NCI-H2196 treated with DMSO at 0.1 percent for 48 hours (cell line): ENCODE measurements around the gene RPL12.

Experiments
- DNase-seq: peaks from one replicate; lab custom pipeline; 2025; ENCODE audit not compliant: unreplicated experiment; lab: John Stamatoyannopoulos, UW

RPL12 gene

DNA sequence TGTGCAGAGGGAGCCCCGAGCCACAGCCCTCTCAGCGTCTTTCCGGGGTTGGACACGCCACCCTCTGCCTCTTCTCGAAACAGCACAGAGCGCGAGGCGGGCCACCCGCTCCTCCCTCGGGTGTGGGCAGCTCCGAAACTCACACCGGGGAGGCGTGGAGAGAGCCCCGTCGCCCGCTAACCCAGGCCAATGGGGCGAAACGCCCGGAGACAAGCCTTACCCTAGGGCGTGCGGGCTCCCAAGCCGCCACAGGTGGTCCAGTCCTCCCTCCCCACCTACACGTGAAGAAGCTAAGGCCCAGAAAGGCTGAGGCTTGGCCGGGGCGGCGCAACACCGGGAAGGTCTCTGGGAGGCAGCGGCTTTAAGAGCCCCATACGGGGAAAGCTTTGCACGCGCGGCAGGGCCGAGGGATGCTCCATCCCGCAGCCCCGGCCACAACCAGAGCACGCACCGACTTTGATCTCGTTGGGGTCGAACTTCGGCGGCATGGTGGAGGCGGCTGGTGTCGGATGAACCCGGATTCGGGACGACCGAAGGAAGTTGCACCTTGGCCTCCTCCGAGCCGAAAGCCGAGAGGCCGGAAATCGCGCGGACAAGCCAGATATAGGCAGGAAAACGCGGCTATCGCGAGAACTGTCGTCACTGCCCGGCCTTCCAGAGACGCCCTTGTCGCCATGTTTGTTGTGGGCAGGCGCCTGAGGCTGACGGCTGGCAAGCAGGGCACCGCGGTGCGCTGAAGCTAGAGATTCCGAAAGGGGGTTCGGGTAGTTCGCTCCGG lies at the start of gene RPL12, which contains the start of gene LRSAM1:
Gene RPL12, minus strand, starts transcription at position 577 of the 778 bp plus-strand sequence. Its CDS starts 89 bp downstream, at position 488.
Gene LRSAM1, plus strand, starts transcription at position 681 of the 778 bp plus-strand sequence. CDS start 3,018 bp downstream, outside the sequence.
- peak; percentile 76 for DNase-seq

DNA sequence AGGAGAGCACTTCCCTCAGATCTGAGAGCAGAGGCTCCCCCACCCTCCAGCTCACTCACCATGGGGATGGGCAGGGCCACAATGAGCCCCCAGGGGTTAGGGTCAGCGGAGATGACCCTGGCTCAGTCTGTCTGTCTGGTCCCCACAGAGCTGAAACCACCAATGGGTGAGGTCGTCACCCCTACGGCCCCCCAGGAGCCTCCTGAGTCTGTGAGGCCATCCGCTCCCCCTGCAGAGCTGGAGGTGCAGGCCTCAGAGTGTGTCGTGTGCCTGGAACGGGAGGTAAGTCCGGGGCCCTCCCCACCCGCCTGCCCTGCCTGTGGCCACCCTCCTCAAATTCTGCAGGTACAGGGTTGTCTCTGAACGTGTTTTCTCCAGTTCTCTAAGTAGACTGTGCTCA lies 49.7 kb upstream of the RPL12 start:
- no peak for DNase-seq

DNA sequence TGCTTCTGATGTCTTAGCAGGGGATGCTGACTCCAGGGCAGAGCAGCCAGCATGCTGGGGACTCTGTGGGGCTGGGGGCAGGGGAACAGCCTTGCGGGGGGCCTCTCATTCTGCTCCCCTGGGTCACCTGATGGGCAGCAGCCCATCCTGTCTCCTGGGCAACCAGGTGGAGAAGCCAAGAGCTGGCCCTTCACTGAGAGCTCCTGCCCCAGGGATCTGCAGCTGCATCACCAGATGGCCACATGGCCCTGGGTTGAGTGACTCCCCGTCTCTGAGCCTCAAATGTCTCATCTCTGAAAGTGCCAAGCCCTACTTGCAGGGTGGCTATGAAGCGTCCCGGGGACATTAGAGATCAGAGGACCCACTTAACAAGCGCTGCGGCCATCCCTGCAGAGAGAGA lies 49.2 kb upstream of the RPL12 start:
- DNase-seq, result no peak

DNA sequence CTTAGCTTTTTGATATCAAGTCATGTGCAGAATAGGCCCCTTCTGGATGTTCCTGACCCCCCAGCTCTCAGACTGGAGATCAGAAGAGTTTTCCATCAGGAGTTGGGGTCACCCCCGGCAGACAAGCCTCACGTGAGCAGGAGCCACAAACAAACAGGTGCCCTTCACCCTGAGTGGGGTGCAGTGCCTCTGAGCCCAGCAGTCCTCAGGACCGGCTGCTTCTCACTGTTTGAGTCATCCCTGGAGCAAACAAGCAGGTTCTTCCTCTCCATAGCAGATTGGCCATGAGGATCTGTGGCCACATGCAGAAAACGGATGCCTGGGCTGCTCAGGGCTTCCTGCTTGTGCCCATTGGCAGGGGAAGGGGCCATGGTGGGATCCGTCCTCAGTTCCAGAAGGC lies 47.1 kb upstream of the RPL12 start:
- no peak for DNase-seq

DNA sequence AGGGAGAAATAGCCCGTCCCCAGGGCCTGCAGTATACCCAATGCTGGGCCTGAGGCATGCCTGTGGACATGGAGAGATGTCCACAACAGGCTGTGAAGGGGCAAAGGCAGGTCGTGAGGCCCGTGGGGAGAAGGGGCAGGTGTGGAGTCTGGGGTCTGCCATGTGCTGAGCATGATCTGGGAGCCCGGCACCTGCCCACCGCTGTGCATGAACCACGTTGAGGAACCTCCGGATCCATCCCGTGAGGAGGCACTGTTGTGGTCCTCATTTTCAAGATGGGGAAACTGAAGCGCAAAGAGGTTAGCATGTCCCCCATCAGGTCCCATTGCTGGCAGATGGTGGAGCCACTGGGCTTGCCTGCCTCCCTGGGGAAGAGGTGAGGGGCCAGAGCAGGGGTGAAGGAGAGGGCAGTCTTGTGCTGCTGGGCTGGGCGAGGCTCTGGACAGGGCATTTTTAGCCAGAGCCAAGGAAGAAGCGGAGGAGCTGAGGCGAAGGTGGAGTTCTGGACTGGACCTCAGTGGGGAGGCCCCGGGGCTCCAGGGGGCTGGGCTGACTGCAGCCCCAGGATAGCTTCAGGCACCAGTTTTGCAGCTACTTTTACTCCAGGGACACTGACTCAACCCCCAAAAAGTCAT lies 46.6 kb upstream of the RPL12 start:
- no peak for DNase-seq

DNA sequence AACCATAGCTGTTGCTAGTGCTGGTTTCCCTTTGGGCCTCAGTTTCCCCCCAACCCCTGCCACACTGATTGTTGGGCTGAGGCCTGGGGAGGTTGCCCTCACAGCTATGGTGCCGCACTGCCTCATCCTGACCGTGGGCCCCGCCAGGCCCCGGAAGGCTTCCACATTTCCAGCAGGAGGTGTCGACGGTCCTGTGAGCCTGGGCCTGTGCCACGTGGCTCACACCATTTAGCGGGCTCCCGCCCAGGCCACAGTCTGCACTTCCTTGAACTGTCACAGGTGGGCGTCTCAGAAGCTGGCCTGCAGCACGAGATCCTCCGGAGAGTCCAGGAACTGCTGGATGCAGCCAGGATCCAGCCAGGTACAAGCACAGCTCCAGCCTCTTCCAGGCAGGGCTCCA lies 45.8 kb upstream of the RPL12 start:
- no peak for DNase-seq

DNA sequence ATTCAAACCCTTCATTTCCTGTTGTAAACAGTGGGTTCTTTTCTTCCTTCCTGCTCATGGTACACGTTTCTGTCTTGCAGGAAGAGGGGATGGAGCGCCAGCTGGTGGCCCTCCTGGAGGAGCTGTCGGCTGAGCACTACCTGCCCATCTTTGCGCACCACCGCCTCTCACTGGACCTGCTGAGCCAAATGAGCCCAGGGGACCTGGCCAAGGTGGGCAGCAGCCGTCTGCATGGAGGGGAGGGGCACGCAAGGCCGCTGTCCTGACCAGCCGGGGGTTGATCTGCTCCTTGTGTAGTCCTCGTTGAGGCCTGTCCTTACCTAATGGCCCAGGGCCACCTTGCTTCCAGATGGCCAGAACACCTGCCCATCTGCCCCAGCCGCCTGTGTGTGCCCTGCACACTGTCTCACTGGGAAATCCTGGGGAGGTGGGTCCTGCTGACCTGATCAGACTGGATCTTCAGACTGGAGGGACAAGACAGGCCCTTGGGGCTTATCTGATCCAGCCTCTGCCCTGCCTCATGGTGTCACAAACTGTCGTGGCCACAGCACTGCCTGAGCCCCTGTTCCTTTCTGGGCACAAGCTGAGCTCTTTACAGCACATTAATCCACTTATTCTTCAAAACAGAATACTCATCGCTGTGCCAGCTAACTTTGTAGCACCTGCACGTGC lies 44.8 kb upstream of the RPL12 start:
- no peak for DNase-seq

DNA sequence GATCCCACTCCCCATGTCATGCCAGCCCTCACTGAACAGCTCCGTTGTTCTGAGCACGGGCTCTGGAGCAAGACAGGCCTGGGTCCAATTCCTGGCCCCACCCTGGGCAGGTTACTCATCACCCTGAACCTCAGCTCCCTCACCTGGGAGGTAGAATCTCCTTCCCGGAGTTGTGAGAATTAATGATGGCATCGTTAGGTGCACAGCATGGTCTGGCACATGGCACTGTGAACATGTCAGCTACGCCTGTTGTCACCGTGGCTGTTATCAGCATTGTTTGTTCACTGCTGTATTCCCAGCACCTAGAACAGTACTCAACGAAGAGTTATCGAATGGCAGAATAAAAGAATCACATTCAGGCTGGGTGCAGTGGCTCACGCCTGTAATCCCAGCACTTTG lies 43.1 kb upstream of the RPL12 start:
- DNase-seq, result no peak

DNA sequence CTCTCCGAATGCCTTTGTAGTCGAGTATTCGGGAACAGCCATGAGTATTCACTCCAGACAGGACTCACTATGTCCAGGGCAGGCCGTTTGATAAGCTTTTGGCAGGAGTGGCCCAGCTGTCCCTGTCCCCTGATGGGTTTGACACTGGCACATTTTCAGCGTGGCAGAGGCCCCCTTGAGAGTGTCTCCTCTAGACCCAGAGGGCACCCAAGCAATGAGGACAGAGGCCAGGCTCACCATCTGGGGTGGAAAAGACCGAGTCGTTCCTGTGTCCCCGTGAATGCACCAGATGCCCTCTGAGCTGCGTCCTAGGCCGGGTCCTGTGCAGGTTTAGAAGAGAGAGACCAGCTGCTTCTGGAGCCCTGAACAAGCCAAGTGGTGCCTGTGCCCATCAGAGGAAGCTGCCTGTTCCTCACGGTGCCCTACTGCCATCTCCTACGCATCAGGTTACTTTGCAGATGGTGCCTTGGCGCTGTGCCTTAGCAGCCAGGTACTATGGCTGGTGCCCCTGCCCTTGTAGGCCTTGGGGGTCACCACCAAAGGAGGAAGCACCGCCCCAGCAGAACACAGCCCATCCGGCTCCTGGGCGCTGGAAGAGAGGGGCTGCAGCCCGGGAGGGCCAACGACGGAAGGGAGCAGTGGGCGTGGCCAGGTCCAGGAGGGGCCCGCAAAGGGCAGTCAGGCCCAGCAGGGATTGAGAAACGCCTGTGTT lies 42.5 kb upstream of the RPL12 start:
- DNase-seq, result no peak

DNA sequence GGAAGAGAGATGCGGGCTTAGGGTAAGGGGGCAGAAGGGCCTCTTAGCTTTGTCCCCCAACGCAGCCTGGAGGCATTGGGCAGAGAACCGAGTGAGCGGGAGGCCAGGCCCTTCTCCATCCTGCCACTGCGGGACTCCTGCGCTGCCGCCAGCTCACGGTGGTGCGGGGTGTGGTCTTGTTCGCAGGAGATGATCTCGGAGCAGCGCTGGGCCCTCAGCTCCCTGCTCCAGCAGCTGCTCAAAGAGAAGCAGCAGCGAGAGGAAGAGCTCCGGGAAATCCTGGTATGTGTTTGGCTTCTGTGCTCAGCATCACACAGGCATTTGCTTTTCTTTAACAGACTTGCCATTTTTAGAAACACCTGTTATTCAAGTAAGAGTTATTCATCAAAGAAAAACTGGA lies 41.4 kb upstream of the RPL12 start:
- no peak for DNase-seq

DNA sequence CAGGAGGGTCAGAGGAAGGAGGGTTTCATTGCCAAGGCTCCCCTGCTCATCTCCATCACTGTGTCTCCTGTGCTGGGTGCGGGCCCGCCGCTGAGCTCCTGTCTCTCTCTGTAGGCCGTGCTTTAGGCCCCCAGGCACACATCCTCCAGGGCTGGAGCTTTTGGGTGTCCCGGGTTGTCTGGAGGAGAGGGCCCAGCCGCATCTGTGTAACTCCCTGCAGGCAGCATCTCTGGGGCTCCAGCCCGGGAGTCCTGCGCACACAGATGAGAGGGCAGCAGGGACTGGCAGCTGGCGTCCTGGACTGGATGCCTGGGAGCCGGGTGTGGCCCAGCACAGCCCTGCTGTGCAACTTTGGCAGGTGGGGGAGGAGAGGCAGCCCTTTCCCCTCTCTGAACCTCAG lies 40.3 kb upstream of the RPL12 start:
- no peak for DNase-seq

DNA sequence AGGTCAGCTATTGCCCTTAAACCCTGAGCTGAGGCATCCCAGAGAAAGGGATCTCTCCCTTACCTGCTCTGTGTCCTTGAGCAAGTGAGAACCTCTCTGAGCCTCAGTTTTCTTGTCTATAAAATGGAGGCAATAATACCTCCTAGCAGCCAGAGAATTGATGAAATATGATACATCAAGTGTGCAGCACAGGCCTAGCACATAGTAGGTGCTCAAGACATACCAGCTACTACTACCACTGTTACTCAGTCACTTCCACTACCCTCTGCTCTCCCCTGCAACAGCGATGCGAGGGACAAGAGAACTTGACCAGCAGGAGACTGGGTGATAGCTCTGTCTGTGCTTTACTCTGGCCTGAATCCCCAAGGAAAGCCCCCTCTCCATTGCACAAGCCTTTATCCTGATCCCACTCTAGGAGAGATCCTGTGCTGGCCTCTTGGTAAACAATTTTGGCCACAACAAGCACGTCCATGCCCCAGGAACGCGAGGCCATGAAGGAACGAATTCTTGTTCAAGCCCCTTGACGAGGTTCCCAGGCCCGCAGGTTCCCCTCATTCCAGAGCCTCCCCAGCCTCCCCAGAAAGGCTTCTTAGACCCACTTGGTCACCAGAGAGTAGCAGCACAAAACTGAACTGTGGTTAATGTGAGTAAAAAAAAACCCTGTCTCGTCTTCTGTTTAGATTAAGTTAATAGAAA lies 39.5 kb upstream of the RPL12 start:
- DNase-seq, result no peak

DNA sequence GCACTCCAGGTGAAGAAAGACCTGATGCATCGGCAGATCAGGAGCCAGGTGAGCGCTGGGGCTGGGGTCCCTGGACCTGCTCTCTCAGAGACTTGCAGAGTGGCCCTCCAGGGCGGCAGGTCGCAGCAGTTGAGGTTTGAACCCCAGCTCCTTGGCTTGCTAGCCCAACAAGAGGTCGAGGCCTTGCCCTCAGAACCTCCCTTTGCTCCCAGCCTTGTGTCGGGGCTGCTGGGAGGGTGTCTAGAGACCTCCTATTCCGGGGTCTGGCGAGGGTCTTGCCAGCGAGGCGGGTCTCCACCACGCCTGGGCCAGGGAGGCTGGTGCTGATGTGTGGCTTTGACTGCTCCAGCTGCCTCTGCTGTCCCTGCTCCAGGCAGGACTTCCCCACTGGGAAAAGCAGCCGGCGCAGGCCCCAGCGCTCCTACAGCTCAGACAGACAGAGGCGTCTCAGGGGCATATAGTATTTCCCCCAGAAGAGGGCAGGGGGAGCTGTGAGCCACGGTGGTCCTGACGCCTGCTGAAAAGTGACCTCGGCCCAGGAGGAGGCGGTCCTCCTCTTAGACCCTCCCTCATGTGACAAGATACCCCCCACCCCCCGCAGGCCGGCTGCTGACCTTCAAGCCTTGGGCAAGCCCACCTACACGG lies 38.4 kb upstream of the RPL12 start:
- no peak for DNase-seq

DNA sequence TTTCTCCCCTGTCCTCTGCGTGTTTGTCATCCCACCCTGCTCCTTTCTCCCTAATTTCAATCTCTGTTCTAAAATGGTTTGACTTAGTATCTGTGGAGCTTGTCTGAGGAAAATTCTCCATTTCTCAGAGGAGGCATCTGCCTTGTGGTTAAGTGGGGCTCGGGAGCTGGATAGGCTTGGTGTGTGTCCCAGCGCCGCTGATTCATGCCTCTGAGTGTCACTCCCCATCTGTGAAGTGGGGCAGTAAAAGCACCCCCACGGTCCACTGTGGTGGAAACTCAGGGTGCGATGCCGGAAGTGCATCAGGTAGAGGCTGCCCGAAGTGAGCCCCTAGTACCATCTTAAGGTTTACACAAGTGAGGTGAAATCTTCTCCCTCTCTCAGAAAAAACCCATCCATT lies 37.7 kb upstream of the RPL12 start:
- DNase-seq, result no peak

DNA sequence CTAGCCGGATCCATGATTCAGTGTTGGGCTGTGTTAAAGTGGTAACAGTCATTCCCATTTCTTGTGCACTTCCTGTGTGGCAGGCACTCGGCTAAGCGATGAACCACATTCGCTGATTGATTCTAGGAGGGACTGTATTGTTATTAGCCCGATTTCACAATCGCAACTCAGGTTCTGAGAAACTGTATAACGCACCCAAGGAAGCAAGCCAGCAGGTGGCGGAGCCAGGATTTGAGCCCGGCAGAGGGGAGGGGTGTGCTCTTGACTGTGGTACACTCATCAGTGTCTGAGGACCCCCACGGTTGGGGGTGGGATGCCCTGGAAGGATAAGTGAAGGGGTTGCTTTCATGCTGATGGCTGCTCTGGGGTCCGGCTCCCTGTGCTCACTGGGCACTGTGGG lies 34.8 kb upstream of the RPL12 start:
- DNase-seq, result no peak

DNA sequence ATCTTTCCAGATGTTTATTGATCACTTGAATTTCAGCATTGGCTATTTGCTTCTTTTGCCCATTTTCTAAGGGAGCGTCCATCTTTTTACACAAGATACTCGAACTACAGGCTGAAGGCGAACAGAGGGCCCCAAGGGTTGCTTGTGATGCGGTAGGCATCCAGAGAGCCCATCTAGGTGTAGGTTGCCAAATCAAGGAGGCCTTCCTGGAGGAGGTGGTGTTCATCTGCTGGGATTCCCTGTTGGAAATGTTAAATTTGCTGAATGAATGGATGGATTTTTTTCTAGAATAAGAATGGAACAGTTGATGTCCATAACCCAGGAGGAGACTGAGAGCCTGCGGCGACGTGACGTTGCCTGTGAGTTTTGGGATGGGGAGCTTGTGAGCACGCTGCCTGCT lies 31.5 kb upstream of the RPL12 start:
- DNase-seq, result no peak

DNA sequence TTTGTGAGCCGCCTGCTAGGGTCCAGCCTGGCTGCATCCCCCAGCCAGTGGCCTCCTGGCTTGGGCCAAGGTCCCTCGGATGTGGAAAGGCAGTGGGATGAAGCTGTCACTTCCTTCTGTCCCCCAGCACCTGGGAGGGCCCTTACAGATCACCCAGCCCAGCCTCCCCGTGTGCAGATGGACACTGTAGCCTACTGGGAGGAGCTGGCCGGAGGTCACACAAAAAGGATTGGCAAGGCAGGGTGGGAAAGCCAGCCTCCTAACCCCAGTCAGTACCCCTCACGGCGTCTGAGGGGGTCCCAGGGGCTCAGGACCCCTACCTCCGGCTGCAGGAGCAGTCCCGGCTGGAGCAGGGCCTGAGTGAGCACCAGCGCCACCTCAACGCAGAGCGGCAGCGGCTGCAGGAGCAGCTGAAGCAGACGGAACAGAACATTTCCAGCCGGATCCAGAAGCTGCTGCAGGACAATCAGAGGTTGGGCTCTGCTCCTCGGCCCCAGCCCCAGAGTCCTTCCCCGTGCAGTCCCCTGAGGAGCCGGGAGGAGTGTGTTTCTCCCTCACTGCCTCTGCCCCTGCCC lies 28.4 kb upstream of the RPL12 start:
- no peak for DNase-seq

DNA sequence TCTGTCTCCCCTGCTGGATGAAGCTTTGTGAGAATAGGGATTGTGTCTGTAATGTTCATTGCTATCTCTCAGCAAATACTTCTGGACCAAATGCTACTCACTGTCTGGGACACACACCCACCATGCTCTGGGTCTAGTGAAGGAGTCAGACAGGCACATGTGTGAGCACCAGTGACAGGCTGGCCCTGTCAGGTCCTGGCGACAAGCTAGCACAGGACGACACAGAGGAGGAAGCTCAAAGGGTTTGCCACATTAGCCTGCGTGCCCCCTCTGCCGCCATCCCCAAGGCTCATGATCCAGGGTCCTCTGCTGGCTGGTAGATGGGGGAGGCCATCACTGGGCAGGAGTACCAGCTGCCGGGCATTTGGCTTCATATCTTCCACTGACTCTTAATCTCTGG lies 23.4 kb upstream of the RPL12 start:
- DNase-seq, result no peak

DNA sequence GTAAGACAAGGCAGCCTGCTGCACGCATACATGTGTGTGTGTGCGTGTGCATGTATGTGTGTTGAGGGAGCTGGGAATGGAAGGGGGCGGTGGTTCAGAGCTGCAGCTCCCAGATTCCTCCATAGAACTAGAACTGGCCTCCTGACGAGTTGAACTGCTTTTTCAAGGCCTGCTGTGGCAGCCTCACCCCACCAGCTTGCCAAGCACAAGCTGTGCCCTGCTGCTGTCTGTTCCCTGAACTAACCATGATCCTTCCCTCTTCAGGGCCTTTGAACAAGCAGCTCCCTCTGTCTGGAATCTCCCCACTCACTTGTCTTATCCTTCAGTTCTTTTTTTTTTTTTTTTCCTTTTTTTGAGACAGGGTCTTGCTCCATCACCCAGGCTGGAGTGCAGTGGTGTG lies 22.7 kb upstream of the RPL12 start:
- no peak for DNase-seq

DNA sequence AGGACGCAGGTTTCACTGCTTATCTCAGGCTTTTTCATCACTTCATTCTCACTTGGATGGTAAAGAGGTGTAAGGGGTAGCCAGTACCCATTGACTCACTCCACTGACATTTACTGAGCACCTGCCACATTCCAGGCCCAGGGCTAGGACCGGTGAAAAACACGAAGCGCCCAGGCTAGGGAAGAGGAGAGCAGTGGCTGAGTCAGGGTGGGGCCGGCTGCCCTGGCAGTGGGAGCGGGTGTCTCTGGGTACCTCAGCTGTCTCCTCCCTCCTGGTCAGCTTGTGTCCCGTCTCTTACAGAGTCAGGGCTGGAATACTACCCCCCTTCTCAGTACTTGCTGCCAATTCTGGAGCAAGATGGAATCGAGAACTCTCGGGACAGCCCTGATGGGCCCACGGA lies 22.3 kb upstream of the RPL12 start:
- no peak for DNase-seq
